ENCODE measurements around the gene ATP1A1. TPM values are rescaled to one million over a fixed set of nuclear protein-coding genes. Genes with fewer than 3 reads are reported as not detected.

ATP1A1 gene
- total and polyA plus RNA-seq, 2 donors (not counting 1 experiment from before 2014, with no cell fraction given), result 141 to 230 TPM

GRCh38 chr1:116415200-116415698, 42.2 kb downstream of the ATP1A1 start:
- H3K27me3 ChIP-seq (ENCODE audit: control insufficient read depth, insufficient read depth, low read length), result no peaks in the 10 kb centered on the region
- H3K36me3 ChIP-seq (ENCODE audit: control insufficient read depth, insufficient read depth, low read length), result no peaks in the 10 kb centered on the region
- H3K79me2 ChIP-seq (ENCODE audit: control insufficient read depth, insufficient read depth, low read length), result no peaks in the 10 kb centered on the region
- no peak overlapping the region for H3K4me2 ChIP-seq (ENCODE audit: extremely low read depth, insufficient read depth, low read length)
- no peaks in the 10 kb centered on the region for H4K20me1 ChIP-seq (ENCODE audit: control insufficient read depth, extremely low read depth, insufficient read depth, low read length)
- H3K9me3 ChIP-seq (ENCODE audit: control insufficient read depth, insufficient read depth, low read depth, low read length), result no peaks in the 10 kb centered on the region
- no peak overlapping the region for H3K27ac ChIP-seq (ENCODE audit: insufficient read depth, low read length)
- TF ChIP-seq EZH2 (IDR thresholded peaks at IDR 0.05; ENCODE audit: low read length, missing control alignments), result no peak
- TF ChIP-seq, protein P1, sequence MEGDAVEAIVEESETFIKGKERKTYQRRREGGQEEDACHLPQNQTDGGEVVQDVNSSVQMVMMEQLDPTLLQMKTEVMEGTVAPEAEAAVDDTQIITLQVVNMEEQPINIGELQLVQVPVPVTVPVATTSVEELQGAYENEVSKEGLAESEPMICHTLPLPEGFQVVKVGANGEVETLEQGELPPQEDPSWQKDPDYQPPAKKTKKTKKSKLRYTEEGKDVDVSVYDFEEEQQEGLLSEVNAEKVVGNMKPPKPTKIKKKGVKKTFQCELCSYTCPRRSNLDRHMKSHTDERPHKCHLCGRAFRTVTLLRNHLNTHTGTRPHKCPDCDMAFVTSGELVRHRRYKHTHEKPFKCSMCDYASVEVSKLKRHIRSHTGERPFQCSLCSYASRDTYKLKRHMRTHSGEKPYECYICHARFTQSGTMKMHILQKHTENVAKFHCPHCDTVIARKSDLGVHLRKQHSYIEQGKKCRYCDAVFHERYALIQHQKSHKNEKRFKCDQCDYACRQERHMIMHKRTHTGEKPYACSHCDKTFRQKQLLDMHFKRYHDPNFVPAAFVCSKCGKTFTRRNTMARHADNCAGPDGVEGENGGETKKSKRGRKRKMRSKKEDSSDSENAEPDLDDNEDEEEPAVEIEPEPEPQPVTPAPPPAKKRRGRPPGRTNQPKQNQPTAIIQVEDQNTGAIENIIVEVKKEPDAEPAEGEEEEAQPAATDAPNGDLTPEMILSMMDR (conservative IDR thresholded peaks at IDR 0.05 in 1 of 2, IDR thresholded peaks at IDR 0.05 in 1 of 2; ENCODE audit: low read depth in 1 of 2, low read length in 2 of 2), result no peak
- H3K4me1 ChIP-seq (ENCODE audit: control insufficient read depth, extremely low read depth, insufficient read depth, low read length), result no peaks in the 10 kb centered on the region
- H3K4me3 ChIP-seq (replicated peaks in 1 of 4; ENCODE audit: control extremely low read depth in 1 of 4, insufficient read depth in 1 of 4, low read depth in 3 of 4, low read length in 4 of 4), result no peak overlapping the region
- H3K9ac ChIP-seq (ENCODE audit: insufficient read depth, low read length), result no peak overlapping the region
- DNase-seq (ENCODE audit: low read depth in 2 of 2), result no peak
- no peak overlapping the region for H2AFZ ChIP-seq (ENCODE audit: low read length)

DNA sequence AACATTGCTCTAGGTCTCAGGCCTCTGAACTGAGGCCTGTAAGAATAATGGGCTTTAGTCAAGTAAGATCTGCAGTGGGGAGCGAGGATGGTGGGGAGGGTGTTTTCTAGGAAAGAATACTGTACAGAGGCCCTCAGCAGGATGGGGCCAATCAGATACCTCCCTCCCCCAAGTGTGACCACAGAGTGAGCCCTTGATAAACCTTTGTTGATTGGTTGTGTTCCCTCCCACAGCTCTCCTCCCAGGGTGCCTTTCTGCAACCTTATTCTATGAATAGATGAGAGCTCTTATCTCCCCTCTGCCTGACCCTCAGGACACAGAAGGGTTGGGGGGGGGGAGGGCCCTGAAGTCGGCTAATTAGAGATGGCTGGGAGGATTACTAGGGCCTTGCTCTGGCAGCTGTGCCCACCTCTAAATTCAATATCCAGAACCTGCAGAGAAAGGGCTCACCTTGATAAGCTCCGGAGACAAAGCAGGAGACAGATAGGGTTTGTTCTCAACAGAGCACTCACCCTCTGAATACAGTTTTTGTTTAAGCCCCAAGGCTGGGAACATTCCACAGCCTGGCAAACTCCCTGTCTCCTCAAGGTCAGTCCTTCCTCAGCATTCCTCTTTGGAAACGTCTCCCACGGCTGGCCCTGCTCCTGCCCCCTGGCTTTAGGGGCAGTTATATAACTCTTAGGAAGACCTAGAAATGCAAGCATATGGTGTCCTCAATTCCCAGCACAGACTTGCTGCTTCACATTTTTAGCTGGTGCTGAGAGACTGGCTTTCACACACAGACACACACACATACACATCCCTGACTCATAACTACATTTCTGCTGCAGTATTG, 42.9 kb downstream of the ATP1A1 start:
- TF ChIP-seq EZH2 (IDR thresholded peaks at IDR 0.05; ENCODE audit: low read length, missing control alignments), result no peak
- TF ChIP-seq, protein P1 (conservative IDR thresholded peaks at IDR 0.05 in 1 of 2, IDR thresholded peaks at IDR 0.05 in 1 of 2; ENCODE audit: low read depth in 1 of 2, low read length in 2 of 2), result no peak
- no peaks in the 10 kb centered on the region for H3K36me3 ChIP-seq (ENCODE audit: control insufficient read depth, insufficient read depth, low read length)
- H3K4me3 ChIP-seq (replicated peaks in 1 of 4; ENCODE audit: control extremely low read depth in 1 of 4, insufficient read depth in 1 of 4, low read depth in 3 of 4, low read length in 4 of 4), result no peak overlapping the region
- no peaks in the 10 kb centered on the region for H3K9me3 ChIP-seq (ENCODE audit: control insufficient read depth, insufficient read depth, low read depth, low read length)
- DNase-seq (ENCODE audit: low read depth in 2 of 2), result no peak
- H2AFZ ChIP-seq (ENCODE audit: low read length), result no peak overlapping the region
- no peak overlapping the region for H3K27ac ChIP-seq (ENCODE audit: insufficient read depth, low read length)
- H4K20me1 ChIP-seq (ENCODE audit: control insufficient read depth, extremely low read depth, insufficient read depth, low read length), result no peaks in the 10 kb centered on the region
- H3K4me2 ChIP-seq (ENCODE audit: extremely low read depth, insufficient read depth, low read length), result no peak overlapping the region
- no peak overlapping the region for H3K9ac ChIP-seq (ENCODE audit: insufficient read depth, low read length)
- H3K4me1 ChIP-seq (ENCODE audit: control insufficient read depth, extremely low read depth, insufficient read depth, low read length), result no peaks in the 10 kb centered on the region
- no peaks in the 10 kb centered on the region for H3K79me2 ChIP-seq (ENCODE audit: control insufficient read depth, insufficient read depth, low read length)
- no peaks in the 10 kb centered on the region for H3K27me3 ChIP-seq (ENCODE audit: control insufficient read depth, insufficient read depth, low read length)

- no peak for DNase-seq (ENCODE audit: low read depth in 2 of 2)
- Histone ChIP-seq H2AFZ (ENCODE audit: low read length) (no peak overlapping the region), H3K4me1 (ENCODE audit: control insufficient read depth, extremely low read depth, insufficient read depth, low read length) (no peaks in the 10 kb centered on the region), H3K4me3 (replicated peaks in 1 of 4; ENCODE audit: control extremely low read depth in 1 of 4, insufficient read depth in 1 of 4, low read depth in 3 of 4, low read length in 4 of 4) (no peak overlapping the region), H3K4me2 (ENCODE audit: extremely low read depth, insufficient read depth, low read length) (no peak overlapping the region), H3K27me3 (ENCODE audit: control insufficient read depth, insufficient read depth, low read length) (peaks cover 2% of the 10 kb centered on the region), H3K27ac (ENCODE audit: insufficient read depth, low read length) (no peak overlapping the region), H3K9me3 (ENCODE audit: control insufficient read depth, insufficient read depth, low read depth, low read length) (no peaks in the 10 kb centered on the region), H4K20me1 (ENCODE audit: control insufficient read depth, extremely low read depth, insufficient read depth, low read length) (no peaks in the 10 kb centered on the region), H3K36me3 (ENCODE audit: control insufficient read depth, insufficient read depth, low read length) (no peaks in the 10 kb centered on the region), H3K79me2 (ENCODE audit: control insufficient read depth, insufficient read depth, low read length) (no peaks in the 10 kb centered on the region), H3K9ac (ENCODE audit: insufficient read depth, low read length) (no peak overlapping the region)
- TF ChIP-seq, protein P1 (conservative IDR thresholded peaks at IDR 0.05 in 1 of 2, IDR thresholded peaks at IDR 0.05 in 1 of 2; ENCODE audit: low read depth in 1 of 2, low read length in 2 of 2), result no peak
- TF ChIP-seq EZH2 (IDR thresholded peaks at IDR 0.05; ENCODE audit: low read length, missing control alignments), result no peak
Observed at GRCh38 chr1:116416854-116417513, 43.9 kb downstream of the ATP1A1 start.
